WTC11 (cell line): ENCODE measurements around the gene EDARADD. TPM values are rescaled to one million over a fixed set of nuclear protein-coding genes. Genes with fewer than 3 reads are reported as not detected.

ENCODE experiments used
- ATAC-seq: fragments of 200-7000 bp; cut with Tn5 transposase; 2 replicates; pipeline ENCODE4 v1.10.0; 2021; ENCODE audit warnings: mild to moderate bottlenecking, moderate library complexity
- CTCF ChIA-PET: fragments of 300-600 bp; sonication (Branson Sonifier 250); formaldehyde crosslinking; loops from one replicate; lab custom pipeline; 2021; ENCODE audit warnings: antibody characterized with exemption; lab: Charles Lee
- POLR2A ChIA-PET: fragments of 350-600 bp; sonication (Branson Sonifier 250); formaldehyde crosslinking; loops from one replicate; lab custom pipeline; 2021; ENCODE audit warnings: antibody characterized with exemption; lab: Charles Lee
- DNase-seq: peaks from one replicate; pipeline ENCODE4 v3.0.0; 2021; ENCODE audit warnings: low spot score
- H3K27ac Mint-ChIP-seq: 2 replicates; pipeline ENCODE4 v1.8.0; 2021; ENCODE audit warnings: mixed read lengths
- H3K27me3 Mint-ChIP-seq: 2 replicates; pipeline ENCODE4 v1.8.0; 2021; ENCODE audit warnings: low read depth, mild to moderate bottlenecking, moderate library complexity, mixed read lengths
- H3K36me3 Mint-ChIP-seq: 2 replicates; pipeline ENCODE4 v1.8.0; 2021; ENCODE audit warnings: mixed read lengths
- H3K4me1 Mint-ChIP-seq: 2 replicates; pipeline ENCODE4 v1.8.0; 2022; ENCODE audit warnings: mixed read lengths
- H3K4me3 Mint-ChIP-seq: 2 replicates; pipeline ENCODE4 v1.8.0; 2021; ENCODE audit warnings: mild to moderate bottlenecking, moderate library complexity, mixed read lengths
- H3K9me3 Mint-ChIP-seq: 2 replicates; pipeline ENCODE4 v1.8.0; 2021; ENCODE audit warnings: mixed read lengths
- CBFB ChIP-seq: sonication (generic); formaldehyde crosslinking; IDR thresholded peaks from 2 replicates; pipeline ENCODE4 v1.8.1; 2022; ENCODE audit warnings: mild to moderate bottlenecking, low read depth, missing genetic modification reagents
- FOXJ3 ChIP-seq: sonication (generic); formaldehyde crosslinking; IDR thresholded peaks from 2 replicates; pipeline ENCODE4 v1.9.0; 2021; ENCODE audit warnings: missing genetic modification reagents, mild to moderate bottlenecking, borderline replicate concordance
- GABPB1 ChIP-seq: sonication (generic); formaldehyde crosslinking; IDR thresholded peaks from 2 replicates; pipeline ENCODE4 v1.8.1; 2023; ENCODE audit warnings: mild to moderate bottlenecking, missing genetic modification reagents
- GRHL2 ChIP-seq: fragments of 250-450 bp; sonication (Bioruptor Pico); IDR thresholded peaks from 2 replicates; pipeline ENCODE4 v1.8.0; 2022; ENCODE audit warnings: mild to moderate bottlenecking, moderate library complexity; ENCODE audit not compliant: insufficient replicate concordance, severe bottlenecking
- GTF2I ChIP-seq: fragments of 250-450 bp; sonication (Bioruptor Pico); conservative IDR thresholded peaks from 2 replicates; pipeline ENCODE4 v1.4.0; 2021; ENCODE audit warnings: mild to moderate bottlenecking
- MXD4 ChIP-seq: fragments of 250-450 bp; sonication (Bioruptor Pico); IDR thresholded peaks from 2 replicates; pipeline ENCODE4 v1.8.0; 2021; ENCODE audit warnings: mild to moderate bottlenecking, moderate library complexity, borderline replicate concordance
- RELA ChIP-seq: sonication (generic); formaldehyde crosslinking; IDR thresholded peaks from 2 replicates; pipeline ENCODE4 v1.8.1; 2022; ENCODE audit warnings: missing genetic modification reagents, mild to moderate bottlenecking, borderline replicate concordance
- SMAD3 ChIP-seq: sonication (generic); formaldehyde crosslinking; IDR thresholded peaks from 2 replicates; pipeline ENCODE4 v1.8.0; 2022; ENCODE audit warnings: missing genetic modification reagents, mild to moderate bottlenecking, borderline replicate concordance
- TCF7 ChIP-seq: sonication (generic); formaldehyde crosslinking; IDR thresholded peaks from 2 replicates; pipeline ENCODE4 v1.8.0; 2022; ENCODE audit warnings: mild to moderate bottlenecking, low read depth, missing genetic modification reagents, moderate library complexity
- ZNF121 ChIP-seq: sonication (generic); formaldehyde crosslinking; IDR thresholded peaks from 2 replicates; pipeline ENCODE4 v1.8.0; 2023; ENCODE audit warnings: missing genetic modification reagents
- ZNF396 ChIP-seq: fragments of 250-450 bp; sonication (Bioruptor Pico); IDR thresholded peaks from 2 replicates; pipeline ENCODE4 v1.8.0; 2021; ENCODE audit warnings: mild to moderate bottlenecking, moderate library complexity, borderline replicate concordance
- total RNA-seq: library from RNA; stranded (reverse); gene quantifications from 3 replicates; pipeline ENCODE4 v1.2.3, GENCODE V29; 2021
- TF ChIP-seq, protein P1 (sequence below): fragments of 250-450 bp; sonication (Bioruptor Pico); IDR thresholded peaks from 2 replicates; pipeline ENCODE4 v1.9.0; 2021; ENCODE audit warnings: mild to moderate bottlenecking
- TF ChIP-seq, protein P2 (sequence below): fragments of 250-450 bp; sonication (Bioruptor Pico); IDR thresholded peaks from 2 replicates; pipeline ENCODE4 v1.9.0; 2021; ENCODE audit warnings: mild to moderate bottlenecking
- TF ChIP-seq, protein P3 (sequence below): fragments of 250-450 bp; sonication (Bioruptor Pico); IDR thresholded peaks from 2 replicates; pipeline ENCODE4 v2.1.2; 2022; ENCODE audit warnings: mild to moderate bottlenecking, moderate library complexity
- TF ChIP-seq, protein P4 (sequence below): sonication (generic); formaldehyde crosslinking; IDR thresholded peaks from 2 replicates; pipeline ENCODE4 v1.8.1; 2023; ENCODE audit warnings: mild to moderate bottlenecking, missing genetic modification reagents, moderate library complexity
- TF ChIP-seq, protein P5 (sequence below): sonication (generic); formaldehyde crosslinking; IDR thresholded peaks from 2 replicates; pipeline ENCODE4 v1.8.0; 2022; ENCODE audit warnings: mild to moderate bottlenecking, missing genetic modification reagents
- TF ChIP-seq, protein P6 (sequence below): sonication (generic); formaldehyde crosslinking; conservative IDR thresholded peaks from 2 replicates; pipeline ENCODE4 v1.8.1; 2023; ENCODE audit warnings: mild to moderate bottlenecking, low read depth, missing genetic modification reagents, moderate library complexity
- TF ChIP-seq, protein P7 (sequence below): sonication (generic); formaldehyde crosslinking; IDR thresholded peaks from 2 replicates; pipeline ENCODE4 v1.8.0; 2022; ENCODE audit warnings: mild to moderate bottlenecking, missing genetic modification reagents
- TF ChIP-seq, protein P8 (sequence below): sonication (generic); formaldehyde crosslinking; IDR thresholded peaks from 2 replicates; pipeline ENCODE4 v1.8.1; 2022; ENCODE audit warnings: mild to moderate bottlenecking, moderate library complexity, missing genetic modification reagents
- TF ChIP-seq, protein P9 (sequence below): sonication (generic); formaldehyde crosslinking; IDR thresholded peaks from 2 replicates; pipeline ENCODE4 v1.8.1; 2023; ENCODE audit warnings: mild to moderate bottlenecking, moderate library complexity, missing genetic modification reagents

EDARADD gene
- total RNA-seq, 1 experiment from 2014 or later = 5.0 TPM

DNA sequence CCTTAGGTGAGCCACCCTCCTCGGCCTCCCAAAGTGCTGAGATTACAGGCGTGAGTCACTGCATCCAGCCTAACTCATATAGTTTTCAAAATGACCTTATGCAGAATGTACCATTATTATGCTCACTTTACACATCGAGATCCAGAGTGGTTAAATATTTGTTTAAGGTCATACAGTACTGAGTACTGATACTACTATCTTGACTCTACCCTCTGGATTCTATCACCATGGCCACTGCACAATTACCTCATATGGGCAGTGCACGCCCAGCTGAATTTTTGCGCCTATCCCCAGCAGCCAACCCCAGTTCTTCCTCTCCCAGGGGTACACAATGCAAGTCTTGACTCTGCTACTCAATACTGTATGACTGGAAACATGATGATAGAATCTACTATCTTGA, 56.7 kb downstream of the EDARADD start:
- TF ChIP-seq TCF7 (CRISPR knock-in tag) (no peak), FOXJ3 (no peak), CBFB (no peak), GRHL2 (CRISPR knock-in tag) (no peak), SMAD3 (CRISPR knock-in tag) (no peak), ZNF121 (no peak), GABPB1 (CRISPR knock-in tag) (no peak), MXD4 (no peak), GTF2I (CRISPR knock-in tag) (no peak), RELA (no peak), ZNF396 (CRISPR knock-in tag) (no peak)
- TF ChIP-seq, protein P1, sequence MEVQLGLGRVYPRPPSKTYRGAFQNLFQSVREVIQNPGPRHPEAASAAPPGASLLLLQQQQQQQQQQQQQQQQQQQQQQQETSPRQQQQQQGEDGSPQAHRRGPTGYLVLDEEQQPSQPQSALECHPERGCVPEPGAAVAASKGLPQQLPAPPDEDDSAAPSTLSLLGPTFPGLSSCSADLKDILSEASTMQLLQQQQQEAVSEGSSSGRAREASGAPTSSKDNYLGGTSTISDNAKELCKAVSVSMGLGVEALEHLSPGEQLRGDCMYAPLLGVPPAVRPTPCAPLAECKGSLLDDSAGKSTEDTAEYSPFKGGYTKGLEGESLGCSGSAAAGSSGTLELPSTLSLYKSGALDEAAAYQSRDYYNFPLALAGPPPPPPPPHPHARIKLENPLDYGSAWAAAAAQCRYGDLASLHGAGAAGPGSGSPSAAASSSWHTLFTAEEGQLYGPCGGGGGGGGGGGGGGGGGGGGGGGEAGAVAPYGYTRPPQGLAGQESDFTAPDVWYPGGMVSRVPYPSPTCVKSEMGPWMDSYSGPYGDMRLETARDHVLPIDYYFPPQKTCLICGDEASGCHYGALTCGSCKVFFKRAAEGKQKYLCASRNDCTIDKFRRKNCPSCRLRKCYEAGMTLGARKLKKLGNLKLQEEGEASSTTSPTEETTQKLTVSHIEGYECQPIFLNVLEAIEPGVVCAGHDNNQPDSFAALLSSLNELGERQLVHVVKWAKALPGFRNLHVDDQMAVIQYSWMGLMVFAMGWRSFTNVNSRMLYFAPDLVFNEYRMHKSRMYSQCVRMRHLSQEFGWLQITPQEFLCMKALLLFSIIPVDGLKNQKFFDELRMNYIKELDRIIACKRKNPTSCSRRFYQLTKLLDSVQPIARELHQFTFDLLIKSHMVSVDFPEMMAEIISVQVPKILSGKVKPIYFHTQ (CRISPR knock-in tag) = no peak
- TF ChIP-seq, protein P2, sequence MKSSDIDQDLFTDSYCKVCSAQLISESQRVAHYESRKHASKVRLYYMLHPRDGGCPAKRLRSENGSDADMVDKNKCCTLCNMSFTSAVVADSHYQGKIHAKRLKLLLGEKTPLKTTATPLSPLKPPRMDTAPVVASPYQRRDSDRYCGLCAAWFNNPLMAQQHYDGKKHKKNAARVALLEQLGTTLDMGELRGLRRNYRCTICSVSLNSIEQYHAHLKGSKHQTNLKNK (CRISPR knock-in tag) = no peak
- TF ChIP-seq, protein P3, sequence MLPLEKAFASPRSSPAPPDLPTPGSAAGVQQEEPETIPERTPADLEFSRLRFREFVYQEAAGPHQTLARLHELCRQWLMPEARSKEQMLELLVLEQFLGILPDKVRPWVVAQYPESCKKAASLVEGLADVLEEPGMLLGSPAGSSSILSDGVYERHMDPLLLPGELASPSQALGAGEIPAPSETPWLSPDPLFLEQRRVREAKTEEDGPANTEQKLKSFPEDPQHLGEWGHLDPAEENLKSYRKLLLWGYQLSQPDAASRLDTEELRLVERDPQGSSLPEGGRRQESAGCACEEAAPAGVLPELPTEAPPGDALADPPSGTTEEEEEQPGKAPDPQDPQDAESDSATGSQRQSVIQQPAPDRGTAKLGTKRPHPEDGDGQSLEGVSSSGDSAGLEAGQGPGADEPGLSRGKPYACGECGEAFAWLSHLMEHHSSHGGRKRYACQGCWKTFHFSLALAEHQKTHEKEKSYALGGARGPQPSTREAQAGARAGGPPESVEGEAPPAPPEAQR (CRISPR knock-in tag) = no peak
- TF ChIP-seq, protein P4, sequence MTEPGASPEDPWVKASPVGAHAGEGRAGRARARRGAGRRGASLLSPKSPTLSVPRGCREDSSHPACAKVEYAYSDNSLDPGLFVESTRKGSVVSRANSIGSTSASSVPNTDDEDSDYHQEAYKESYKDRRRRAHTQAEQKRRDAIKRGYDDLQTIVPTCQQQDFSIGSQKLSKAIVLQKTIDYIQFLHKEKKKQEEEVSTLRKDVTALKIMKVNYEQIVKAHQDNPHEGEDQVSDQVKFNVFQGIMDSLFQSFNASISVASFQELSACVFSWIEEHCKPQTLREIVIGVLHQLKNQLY (CRISPR knock-in tag) = no peak
- TF ChIP-seq, protein P5, sequence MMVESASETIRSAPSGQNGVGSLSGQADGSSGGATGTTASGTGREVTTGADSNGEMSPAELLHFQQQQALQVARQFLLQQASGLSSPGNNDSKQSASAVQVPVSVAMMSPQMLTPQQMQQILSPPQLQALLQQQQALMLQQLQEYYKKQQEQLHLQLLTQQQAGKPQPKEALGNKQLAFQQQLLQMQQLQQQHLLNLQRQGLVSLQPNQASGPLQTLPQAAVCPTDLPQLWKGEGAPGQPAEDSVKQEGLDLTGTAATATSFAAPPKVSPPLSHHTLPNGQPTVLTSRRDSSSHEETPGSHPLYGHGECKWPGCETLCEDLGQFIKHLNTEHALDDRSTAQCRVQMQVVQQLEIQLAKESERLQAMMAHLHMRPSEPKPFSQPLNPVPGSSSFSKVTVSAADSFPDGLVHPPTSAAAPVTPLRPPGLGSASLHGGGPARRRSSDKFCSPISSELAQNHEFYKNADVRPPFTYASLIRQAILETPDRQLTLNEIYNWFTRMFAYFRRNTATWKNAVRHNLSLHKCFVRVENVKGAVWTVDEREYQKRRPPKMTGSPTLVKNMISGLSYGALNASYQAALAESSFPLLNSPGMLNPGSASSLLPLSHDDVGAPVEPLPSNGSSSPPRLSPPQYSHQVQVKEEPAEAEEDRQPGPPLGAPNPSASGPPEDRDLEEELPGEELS (CRISPR knock-in tag) = no peak
- TF ChIP-seq, protein P6, sequence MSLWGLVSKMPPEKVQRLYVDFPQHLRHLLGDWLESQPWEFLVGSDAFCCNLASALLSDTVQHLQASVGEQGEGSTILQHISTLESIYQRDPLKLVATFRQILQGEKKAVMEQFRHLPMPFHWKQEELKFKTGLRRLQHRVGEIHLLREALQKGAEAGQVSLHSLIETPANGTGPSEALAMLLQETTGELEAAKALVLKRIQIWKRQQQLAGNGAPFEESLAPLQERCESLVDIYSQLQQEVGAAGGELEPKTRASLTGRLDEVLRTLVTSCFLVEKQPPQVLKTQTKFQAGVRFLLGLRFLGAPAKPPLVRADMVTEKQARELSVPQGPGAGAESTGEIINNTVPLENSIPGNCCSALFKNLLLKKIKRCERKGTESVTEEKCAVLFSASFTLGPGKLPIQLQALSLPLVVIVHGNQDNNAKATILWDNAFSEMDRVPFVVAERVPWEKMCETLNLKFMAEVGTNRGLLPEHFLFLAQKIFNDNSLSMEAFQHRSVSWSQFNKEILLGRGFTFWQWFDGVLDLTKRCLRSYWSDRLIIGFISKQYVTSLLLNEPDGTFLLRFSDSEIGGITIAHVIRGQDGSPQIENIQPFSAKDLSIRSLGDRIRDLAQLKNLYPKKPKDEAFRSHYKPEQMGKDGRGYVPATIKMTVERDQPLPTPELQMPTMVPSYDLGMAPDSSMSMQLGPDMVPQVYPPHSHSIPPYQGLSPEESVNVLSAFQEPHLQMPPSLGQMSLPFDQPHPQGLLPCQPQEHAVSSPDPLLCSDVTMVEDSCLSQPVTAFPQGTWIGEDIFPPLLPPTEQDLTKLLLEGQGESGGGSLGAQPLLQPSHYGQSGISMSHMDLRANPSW (CRISPR knock-in tag) = no peak
- TF ChIP-seq, protein P7, sequence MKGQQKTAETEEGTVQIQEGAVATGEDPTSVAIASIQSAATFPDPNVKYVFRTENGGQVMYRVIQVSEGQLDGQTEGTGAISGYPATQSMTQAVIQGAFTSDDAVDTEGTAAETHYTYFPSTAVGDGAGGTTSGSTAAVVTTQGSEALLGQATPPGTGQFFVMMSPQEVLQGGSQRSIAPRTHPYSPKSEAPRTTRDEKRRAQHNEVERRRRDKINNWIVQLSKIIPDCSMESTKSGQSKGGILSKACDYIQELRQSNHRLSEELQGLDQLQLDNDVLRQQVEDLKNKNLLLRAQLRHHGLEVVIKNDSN = no peak
- TF ChIP-seq, protein P8, sequence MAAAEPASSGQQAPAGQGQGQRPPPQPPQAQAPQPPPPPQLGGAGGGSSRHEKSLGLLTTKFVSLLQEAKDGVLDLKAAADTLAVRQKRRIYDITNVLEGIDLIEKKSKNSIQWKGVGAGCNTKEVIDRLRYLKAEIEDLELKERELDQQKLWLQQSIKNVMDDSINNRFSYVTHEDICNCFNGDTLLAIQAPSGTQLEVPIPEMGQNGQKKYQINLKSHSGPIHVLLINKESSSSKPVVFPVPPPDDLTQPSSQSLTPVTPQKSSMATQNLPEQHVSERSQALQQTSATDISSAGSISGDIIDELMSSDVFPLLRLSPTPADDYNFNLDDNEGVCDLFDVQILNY (CRISPR knock-in tag) = no peak
- TF ChIP-seq, protein P9, sequence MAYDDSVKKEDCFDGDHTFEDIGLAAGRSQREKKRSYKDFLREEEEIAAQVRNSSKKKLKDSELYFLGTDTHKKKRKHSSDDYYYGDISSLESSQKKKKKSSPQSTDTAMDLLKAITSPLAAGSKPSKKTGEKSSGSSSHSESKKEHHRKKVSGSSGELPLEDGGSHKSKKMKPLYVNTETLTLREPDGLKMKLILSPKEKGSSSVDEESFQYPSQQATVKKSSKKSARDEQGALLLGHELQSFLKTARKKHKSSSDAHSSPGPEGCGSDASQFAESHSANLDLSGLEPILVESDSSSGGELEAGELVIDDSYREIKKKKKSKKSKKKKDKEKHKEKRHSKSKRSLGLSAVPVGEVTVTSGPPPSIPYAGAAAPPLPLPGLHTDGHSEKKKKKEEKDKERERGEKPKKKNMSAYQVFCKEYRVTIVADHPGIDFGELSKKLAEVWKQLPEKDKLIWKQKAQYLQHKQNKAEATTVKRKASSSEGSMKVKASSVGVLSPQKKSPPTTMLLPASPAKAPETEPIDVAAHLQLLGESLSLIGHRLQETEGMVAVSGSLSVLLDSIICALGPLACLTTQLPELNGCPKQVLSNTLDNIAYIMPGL (CRISPR knock-in tag) = no peak
- Mint-ChIP-seq H3K27ac (no peak overlapping the region), H3K27me3 (no peaks in the 10 kb centered on the region), H3K36me3 (peaks cover 3% of the 10 kb centered on the region), H3K9me3 (peaks cover 3% of the 10 kb centered on the region), H3K4me3 (no peak overlapping the region), H3K4me1 (0 out of 2 replicates have a peak, but pooled peaks cover 3% of the 10 kb centered on the region)
- ChIA-PET POLR2A (no interaction called here), CTCF (interaction anchor here (0.7 to 2.1 kb wide), 5 partner anchors 8 to 348 kb away, joined by 3 to 8 read pairs (median 6); no protein-coding TSS in a partner anchor)
- no peak for DNase-seq
- ATAC-seq = no peak
